ENCODE results near the gene PTH.
A peak's percentile ranks its signal among the peaks of the same experiment; 100 is the strongest.

Gene PTH

GRCh38 chr11:13448876-13449275 lies 46.9 kb downstream of the PTH start:
- peak; percentile 64 for DNase-seq (ENCODE audit: low read depth)

- no peak for DNase-seq (ENCODE audit: low read depth)
Measured at GRCh38 chr11:13446444-13446843, 49.4 kb downstream of the PTH start.

GRCh38 chr11:13445588-13445987 lies 50.2 kb downstream of the PTH start:
- DNase-seq (ENCODE audit: low read depth) = no peak

All from fibroblast of gingiva (primary cell).